ENCODE results near the gene RSRC2.
A peak's percentile ranks its signal among the peaks of the same experiment; 100 is the strongest.

RSRC2 gene

GRCh38 chr12:122483969-122484368 is 42.8 kb downstream of the RSRC2 start:
- TF ChIP-seq, protein P1, sequence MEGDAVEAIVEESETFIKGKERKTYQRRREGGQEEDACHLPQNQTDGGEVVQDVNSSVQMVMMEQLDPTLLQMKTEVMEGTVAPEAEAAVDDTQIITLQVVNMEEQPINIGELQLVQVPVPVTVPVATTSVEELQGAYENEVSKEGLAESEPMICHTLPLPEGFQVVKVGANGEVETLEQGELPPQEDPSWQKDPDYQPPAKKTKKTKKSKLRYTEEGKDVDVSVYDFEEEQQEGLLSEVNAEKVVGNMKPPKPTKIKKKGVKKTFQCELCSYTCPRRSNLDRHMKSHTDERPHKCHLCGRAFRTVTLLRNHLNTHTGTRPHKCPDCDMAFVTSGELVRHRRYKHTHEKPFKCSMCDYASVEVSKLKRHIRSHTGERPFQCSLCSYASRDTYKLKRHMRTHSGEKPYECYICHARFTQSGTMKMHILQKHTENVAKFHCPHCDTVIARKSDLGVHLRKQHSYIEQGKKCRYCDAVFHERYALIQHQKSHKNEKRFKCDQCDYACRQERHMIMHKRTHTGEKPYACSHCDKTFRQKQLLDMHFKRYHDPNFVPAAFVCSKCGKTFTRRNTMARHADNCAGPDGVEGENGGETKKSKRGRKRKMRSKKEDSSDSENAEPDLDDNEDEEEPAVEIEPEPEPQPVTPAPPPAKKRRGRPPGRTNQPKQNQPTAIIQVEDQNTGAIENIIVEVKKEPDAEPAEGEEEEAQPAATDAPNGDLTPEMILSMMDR (IDR thresholded peaks at IDR 0.05): no peak

- TF ChIP-seq, protein P1 (IDR thresholded peaks at IDR 0.05): no peak
These were observed 44.9 kb downstream of the RSRC2 start for GRCh38 chr12:122481861-122482260.

DNA sequence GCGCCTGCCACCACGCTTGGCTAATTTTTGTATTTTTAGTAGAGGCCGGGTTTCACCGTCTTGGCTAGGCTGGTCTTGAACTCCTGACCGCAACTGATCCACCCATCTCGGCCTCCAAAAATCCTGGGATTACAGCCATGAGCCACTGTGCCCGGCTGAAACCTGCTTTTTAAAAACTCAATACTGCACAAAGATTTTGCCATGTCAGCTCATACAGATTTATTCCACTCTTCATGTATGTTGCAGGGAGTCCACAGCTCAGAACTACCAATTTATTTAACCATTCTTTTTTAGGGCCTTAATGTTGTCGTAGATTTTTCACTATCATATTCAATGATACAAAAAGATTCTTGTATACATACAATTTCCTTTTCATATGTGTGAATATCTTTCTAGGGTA is 46.0 kb downstream of the RSRC2 start:
- TF ChIP-seq, protein P1 (IDR thresholded peaks at IDR 0.05): no peak

DNA sequence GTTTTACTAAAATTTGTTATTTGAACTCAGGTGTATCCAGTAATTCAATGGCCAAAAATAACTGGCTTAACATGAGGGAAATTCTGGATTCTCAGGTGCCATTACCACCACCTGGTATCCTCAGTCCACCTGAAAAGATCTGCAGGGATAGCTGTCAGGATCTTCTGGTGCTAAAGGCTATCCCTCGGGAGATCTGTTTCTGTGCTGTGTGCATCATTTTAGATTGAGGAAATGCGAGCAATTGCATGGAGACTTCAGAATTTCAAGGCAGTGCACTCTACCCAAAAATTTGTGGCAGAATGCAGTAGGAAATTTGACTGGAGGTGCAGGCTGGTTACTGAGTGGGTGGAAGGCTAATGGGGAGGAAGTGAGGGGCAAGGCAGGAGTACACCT is 52.4 kb downstream of the RSRC2 start:
- TF ChIP-seq, protein P1 (IDR thresholded peaks at IDR 0.05): no peak

- TF ChIP-seq, protein P1 (IDR thresholded peaks at IDR 0.05): no peak
These were observed 53.0 kb downstream of the RSRC2 start for GRCh38 chr12:122473543-122474323.

GRCh38 chr12:122471324-122472226 is 55.2 kb downstream of the RSRC2 start:
- TF ChIP-seq, protein P1 (IDR thresholded peaks at IDR 0.05): peak; percentile 63

DNA sequence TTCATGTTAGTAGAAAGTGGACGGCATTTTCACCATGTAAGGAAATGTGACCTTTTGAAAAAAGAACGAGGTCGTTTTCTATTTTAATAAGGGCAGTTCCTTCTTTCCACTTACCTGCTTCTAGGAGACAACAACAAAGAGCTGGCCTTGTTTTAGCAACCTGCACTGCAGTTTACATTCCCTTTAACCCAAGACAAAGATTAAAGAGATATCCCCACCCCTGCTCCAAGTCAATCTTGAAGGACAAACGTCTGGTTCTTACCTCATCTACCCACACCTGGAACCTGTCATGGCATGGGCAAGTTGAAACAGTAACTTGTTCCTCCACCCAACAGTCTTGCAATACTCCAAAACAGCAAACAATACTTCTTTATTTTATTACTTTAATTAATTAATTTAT is 58.8 kb downstream of the RSRC2 start:
- TF ChIP-seq, protein P1 (IDR thresholded peaks at IDR 0.05): no peak
